Suppressor macrophage (primary cell): Measurements from ENCODE around the gene NMRAL1.

Source experiments
- DNase-seq, 4 experiments: peaks; one replicate each; pipeline ENCODE4 v3.0.0-alpha.2; 2020 to 2022

Gene NMRAL1

GRCh38 chr16:4426021-4426684, 48.3 kb downstream of the NMRAL1 start:
- DNase-seq: peak; percentile 11 to 53 (median 24)

DNA sequence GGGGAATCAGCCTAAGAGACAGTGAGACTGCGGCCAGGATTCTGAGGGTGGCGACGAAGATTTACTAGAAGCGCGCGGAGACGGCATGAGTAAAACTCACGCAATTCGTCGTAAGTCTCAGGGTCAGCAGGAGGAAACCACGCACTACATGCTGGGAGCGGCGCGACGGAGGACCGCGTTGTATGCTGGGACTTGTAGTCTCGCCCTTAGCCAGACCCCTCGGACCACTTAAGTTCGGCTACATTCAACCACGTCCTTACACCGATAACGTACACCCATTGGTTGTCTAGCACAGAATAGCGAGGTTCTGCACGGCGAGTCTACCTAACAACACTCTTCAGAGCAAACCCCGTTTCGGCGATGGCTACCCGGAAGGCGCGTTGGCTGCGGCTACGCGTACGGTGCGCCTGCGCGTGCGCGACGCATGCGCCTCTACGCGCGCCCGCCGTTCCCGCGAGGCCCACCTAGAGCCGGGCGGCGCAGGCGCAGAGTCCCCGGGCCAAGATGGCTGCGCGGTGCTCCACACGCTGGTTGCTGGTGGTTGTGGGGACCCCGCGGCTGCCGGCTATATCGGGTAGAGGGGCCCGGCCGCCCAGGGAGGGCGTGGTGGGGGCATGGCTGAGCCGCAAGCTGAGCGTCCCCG, 48.9 kb downstream of the NMRAL1 start, which contains the start of gene DNAJA3:
TSS of gene DNAJA3 (plus strand) at position 491 of the 643 bp plus-strand sequence. CDS start at position 505, 14 bp downstream.
- DNase-seq: peak; percentile 97 to 99 (median 98)

DNA sequence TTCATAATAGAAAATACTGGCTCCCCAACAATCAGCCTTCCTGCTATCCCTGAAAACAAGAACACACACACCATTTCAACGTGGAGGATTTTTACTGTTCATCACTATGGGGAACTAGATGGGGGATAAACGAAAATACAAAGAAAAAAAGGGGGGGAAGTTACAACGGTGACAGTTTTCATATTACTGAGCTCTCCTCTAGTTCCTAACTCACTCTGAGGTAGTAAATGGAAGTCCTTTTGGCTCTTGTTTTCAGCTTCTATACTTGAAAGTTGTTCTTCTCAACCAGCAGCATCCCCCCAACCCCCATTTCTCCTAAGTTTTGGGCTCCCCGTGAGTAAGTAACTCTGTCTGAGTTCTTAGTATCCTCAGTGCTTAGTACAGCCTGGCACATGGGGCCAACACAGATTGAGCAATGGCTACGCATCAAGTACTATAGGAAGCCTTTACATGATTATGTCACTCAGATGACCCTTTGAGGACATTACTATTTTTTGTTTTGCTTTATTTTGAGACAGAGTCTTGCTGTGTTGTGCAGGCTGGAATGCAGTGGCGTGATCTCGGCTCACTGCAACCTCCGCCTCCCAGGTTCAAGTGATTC, 53.8 kb downstream of the NMRAL1 start:
- DNase-seq: peak; percentile 33 to 77 (median 52)

DNA sequence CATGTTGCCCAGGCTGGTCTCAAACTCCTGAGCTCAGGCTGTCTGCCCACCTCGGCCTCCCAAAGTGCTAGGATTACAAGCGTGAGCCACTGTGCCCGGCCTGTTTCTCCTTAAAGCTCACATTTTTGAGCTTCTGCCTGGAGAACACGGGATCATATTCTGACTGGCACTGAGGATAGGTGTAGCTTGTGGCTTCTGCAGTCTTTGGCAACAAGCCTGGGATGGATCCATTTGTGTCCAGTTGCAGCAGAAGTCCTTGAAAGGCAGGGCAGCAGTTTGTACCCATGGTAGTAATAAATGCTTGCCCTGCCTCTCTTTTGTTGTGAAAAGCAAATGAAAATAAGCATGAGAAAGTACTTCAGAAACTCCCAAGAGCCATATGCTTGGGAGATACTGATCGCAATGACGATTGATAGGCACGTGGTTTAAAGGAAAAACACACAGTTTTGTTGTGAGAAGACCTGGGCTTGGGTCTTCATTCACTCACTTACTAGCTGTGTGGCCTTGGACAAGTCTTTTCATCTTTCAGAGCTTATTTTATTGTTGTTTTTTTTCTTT, 54.9 kb downstream of the NMRAL1 start:
- no peak for DNase-seq

GRCh38 chr16:4416200-4417032, 58.0 kb downstream of the NMRAL1 start, which contains the start of gene CORO7:
Gene CORO7, minus strand, starts transcription at chr16:4416596. Its CDS starts 78 bp downstream, at chr16:4416518.
- DNase-seq: peak; percentile 96 to 99 (median 98)

- peak; percentile 91 to 96 (median 92) for DNase-seq
Measured at GRCh38 chr16:4415538-4416199, 58.8 kb downstream of the NMRAL1 start.

DNA sequence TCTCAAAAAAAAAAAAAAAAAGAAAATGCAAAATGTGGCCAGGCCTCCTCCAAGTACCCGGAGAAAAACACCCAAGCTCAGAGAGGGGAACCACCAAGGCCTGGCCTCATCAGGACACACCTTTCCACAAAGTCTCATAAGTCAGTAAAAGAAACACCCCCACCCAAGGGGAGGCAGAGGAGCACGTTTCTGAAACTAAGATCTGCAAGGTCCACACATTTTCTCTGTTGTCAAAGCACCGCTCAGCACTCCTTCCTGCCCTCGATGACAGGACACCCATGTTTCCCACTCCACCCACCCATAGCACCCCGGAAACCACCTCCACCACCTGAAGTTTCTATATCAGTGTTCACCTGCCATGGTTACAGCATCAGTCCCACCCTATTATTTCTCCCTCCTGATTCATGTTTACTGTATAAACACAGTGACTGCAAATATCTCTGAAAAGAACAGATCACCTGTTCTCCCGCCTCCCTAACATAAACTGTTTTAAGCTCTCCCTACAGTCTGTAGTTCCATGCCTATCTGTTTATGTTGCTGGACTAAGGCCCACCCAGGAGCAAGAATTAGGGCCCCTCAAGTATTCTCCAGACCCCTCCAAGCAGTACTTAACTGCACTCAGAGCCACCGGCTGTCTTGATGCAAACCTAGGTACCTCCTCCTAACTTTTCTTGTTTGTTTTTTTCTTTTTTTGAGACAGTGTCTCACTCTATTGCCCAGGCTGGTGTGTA, 60.1 kb downstream of the NMRAL1 start:
- no peak for DNase-seq

GRCh38 chr16:4412854-4413253, 61.6 kb downstream of the NMRAL1 start:
- no peak for DNase-seq

- DNase-seq: no peak
Measured at GRCh38 chr16:4412159-4412558, 62.3 kb downstream of the NMRAL1 start.
